Measurements from ENCODE around the gene SPATA21.
"Not testable (repeated sequence)": the region's sequence is repeated elsewhere in the genome, so short reads cannot be mapped to it uniquely, and the experiment has no call there.

DNA sequence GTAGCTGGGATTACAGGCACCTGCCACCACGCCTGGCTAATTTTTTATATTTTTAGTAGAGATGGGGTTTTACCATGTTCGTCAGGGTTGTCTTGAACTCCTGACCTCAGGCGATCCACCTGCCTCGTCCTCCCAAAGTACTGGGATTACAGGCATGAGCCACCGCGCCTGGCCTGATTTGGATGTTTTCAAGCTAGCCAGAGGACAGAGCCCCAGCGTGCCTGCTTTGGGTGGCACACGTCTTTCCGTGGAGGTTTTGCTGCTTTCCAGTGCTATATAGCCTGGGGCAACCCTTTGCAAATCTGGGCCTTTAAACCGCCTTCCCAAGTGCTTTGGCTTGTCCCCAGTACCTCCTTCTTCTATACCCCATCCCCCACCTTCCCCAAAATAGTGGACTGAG, 18.9 kb upstream of the SPATA21 start:
- TF ChIP-seq, protein P1, sequence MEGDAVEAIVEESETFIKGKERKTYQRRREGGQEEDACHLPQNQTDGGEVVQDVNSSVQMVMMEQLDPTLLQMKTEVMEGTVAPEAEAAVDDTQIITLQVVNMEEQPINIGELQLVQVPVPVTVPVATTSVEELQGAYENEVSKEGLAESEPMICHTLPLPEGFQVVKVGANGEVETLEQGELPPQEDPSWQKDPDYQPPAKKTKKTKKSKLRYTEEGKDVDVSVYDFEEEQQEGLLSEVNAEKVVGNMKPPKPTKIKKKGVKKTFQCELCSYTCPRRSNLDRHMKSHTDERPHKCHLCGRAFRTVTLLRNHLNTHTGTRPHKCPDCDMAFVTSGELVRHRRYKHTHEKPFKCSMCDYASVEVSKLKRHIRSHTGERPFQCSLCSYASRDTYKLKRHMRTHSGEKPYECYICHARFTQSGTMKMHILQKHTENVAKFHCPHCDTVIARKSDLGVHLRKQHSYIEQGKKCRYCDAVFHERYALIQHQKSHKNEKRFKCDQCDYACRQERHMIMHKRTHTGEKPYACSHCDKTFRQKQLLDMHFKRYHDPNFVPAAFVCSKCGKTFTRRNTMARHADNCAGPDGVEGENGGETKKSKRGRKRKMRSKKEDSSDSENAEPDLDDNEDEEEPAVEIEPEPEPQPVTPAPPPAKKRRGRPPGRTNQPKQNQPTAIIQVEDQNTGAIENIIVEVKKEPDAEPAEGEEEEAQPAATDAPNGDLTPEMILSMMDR (IDR thresholded peaks at IDR 0.05) = not testable (repeated sequence)
- not testable (repeated sequence) for TF ChIP-seq POLR2A, POLR2AphosphoS5, EP300 (IDR thresholded peaks at IDR 0.05)
